ENCODE results near the gene ZNF672.
"Not testable (repeated sequence)": the region's sequence is repeated elsewhere in the genome, so short reads cannot be mapped to it uniquely, and the experiment has no call there.

ZNF672 gene

GRCh38 chr1:248837781-248838356 lies at the start of gene ZNF672:
Gene ZNF672, plus strand, starts transcription at chr1:248838224. Its CDS starts 9,051 bp downstream, at chr1:248847275.
- peak; percentile 99 for DNase-seq

GRCh38 chr1:248788327-248788726 lies 49.7 kb upstream of the ZNF672 start:
- DNase-seq: no peak

- not testable (repeated sequence) for DNase-seq
Measured at GRCh38 chr1:248789337-248789736, 48.7 kb upstream of the ZNF672 start.

GRCh38 chr1:248790456-248790855 lies 47.6 kb upstream of the ZNF672 start:
- DNase-seq: no peak

GRCh38 chr1:248791010-248791409 lies 47.0 kb upstream of the ZNF672 start:
- DNase-seq: no peak

GRCh38 chr1:248792342-248792741 lies 45.7 kb upstream of the ZNF672 start:
- DNase-seq: no peak

GRCh38 chr1:248793592-248793991 lies 44.4 kb upstream of the ZNF672 start:
- DNase-seq: no peak

GRCh38 chr1:248794663-248795062 lies 43.4 kb upstream of the ZNF672 start:
- not testable (repeated sequence) for DNase-seq

GRCh38 chr1:248798791-248799190 lies 39.2 kb upstream of the ZNF672 start:
- DNase-seq: no peak

GRCh38 chr1:248800459-248800858 lies 37.6 kb upstream of the ZNF672 start:
- no peak for DNase-seq

GRCh38 chr1:248802454-248802853 lies 35.6 kb upstream of the ZNF672 start:
- no peak for DNase-seq

GRCh38 chr1:248803501-248803900 lies 34.5 kb upstream of the ZNF672 start:
- DNase-seq: not testable (repeated sequence)

GRCh38 chr1:248804771-248805681 lies 33.0 kb upstream of the ZNF672 start:
- DNase-seq: no peak

GRCh38 chr1:248805876-248806275 lies 32.1 kb upstream of the ZNF672 start:
- DNase-seq: no peak

- peak; percentile 41 for DNase-seq
Measured at GRCh38 chr1:248807067-248807737, 30.8 kb upstream of the ZNF672 start.

- DNase-seq: no peak
Measured at GRCh38 chr1:248808876-248809275, 29.1 kb upstream of the ZNF672 start.

- DNase-seq: no peak
Measured at GRCh38 chr1:248810000-248810726, 27.9 kb upstream of the ZNF672 start.

- no peak for DNase-seq
Measured at GRCh38 chr1:248810727-248811513, 27.1 kb upstream of the ZNF672 start.

- DNase-seq: no peak
Measured at GRCh38 chr1:248811514-248812490, 26.2 kb upstream of the ZNF672 start.

GRCh38 chr1:248812736-248813425 lies 25.1 kb upstream of the ZNF672 start:
- DNase-seq: no peak
